NCI-H345 treated with DMSO at 0.1 percent for 48 hours (cell line): Measurements from ENCODE around the gene APBB2.

Experiments
- DNase-seq: peaks from one replicate; lab custom pipeline; 2025; ENCODE audit not compliant: unreplicated experiment; lab: John Stamatoyannopoulos, UW

The APBB2 gene

GRCh38 chr4:41196633-41197332 is 17.6 kb downstream of the APBB2 start:
- DNase-seq, result no peak

GRCh38 chr4:41192136-41192535 is 22.2 kb downstream of the APBB2 start:
- no peak for DNase-seq

- DNase-seq, result no peak
These were observed 24.7 kb downstream of the APBB2 start for GRCh38 chr4:41189666-41190065.

DNA sequence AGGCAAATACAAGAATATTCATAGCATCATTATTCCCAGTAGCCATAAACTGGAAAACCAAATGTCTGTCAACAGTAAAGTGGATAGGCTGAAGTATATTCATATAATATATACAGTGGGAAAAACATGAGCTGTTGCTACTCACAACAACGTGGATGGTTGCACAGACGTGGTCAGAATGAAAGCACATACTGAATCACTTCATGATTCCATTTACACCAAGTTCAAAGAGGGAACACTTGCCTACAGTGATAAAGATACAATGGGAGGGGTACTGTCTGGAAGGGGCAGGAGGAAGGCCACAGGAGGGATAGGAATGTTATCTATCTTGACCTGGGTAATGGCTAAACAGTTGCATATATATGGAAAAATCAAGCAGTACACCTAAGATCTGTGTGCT is 25.3 kb downstream of the APBB2 start:
- DNase-seq, result no peak

DNA sequence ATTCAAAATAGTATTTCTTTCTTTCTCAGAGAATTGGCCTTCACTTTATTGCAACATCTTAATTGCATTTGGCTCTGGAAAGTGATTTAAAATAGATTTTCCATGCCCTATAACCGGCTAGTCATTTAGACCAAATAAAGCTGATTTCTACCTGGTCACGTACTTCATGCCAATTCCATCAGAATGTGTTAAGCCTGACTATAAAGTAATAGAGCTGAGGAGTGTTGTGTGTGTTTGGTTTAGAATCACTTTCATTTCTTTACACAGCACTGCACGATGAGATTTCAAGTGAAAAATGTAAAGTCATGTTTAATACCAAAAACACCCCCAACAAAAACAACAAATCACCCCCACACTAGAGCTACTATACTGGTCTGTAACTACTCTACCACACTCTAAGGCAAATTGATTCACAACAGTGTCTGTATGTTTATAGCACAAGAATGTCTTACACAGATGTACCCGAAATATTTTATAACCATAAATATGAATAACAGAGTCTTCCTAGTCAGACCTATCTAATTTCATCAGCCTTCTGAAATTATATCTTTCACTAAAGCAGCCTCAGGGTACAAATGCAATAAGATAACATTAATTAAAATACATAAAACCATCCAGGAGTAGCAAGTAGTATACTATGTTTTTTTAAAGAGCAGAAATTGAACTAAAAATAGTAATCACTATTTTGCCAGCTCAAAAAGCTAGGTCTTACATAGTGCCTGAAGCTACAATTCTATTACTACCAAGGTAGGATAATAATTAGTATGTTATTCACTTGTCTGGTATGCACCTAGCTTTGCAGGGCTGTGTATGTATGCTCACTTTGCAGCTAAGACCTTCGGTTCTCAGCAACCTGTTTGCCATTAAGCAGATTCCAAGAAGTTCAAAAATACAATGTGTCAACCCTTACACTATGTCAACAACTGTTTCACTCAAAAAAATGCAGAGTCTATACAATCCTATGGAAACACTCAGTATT is 28.4 kb downstream of the APBB2 start:
- DNase-seq, result no peak

GRCh38 chr4:41184009-41184408 is 30.3 kb downstream of the APBB2 start:
- DNase-seq, result no peak

- DNase-seq, result no peak
These were observed 31.3 kb downstream of the APBB2 start for GRCh38 chr4:41183021-41183553.

- no peak for DNase-seq
These were observed 33.3 kb downstream of the APBB2 start for GRCh38 chr4:41181037-41181436.

- DNase-seq, result no peak
These were observed 34.7 kb downstream of the APBB2 start for GRCh38 chr4:41179498-41180195.

GRCh38 chr4:41178372-41179370 is 35.7 kb downstream of the APBB2 start:
- no peak for DNase-seq

GRCh38 chr4:41177016-41177415 is 37.3 kb downstream of the APBB2 start:
- no peak for DNase-seq

GRCh38 chr4:41176340-41176739 is 38.0 kb downstream of the APBB2 start:
- DNase-seq, result no peak

- no peak for DNase-seq
These were observed 38.5 kb downstream of the APBB2 start for GRCh38 chr4:41175794-41176193.

DNA sequence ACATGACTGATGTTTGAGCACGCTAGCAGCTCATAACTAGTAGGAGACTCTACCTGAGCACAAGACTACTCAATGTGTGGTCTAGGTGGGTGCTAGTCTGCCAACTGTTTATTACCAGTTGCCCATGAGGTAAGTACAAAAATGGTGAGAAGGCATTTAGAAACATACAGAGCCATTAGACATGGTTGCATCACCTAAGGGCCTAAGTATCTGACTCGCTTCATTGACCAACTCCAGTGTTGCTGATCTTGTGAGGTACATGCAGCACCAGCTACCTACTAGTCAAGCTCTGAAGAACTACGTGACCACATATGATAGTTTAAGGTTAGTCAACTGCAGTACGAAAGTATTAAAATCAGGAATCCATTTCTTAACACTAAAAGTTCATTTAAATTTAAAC is 39.9 kb downstream of the APBB2 start:
- DNase-seq, result no peak

- no peak for DNase-seq
These were observed 41.6 kb downstream of the APBB2 start for GRCh38 chr4:41172786-41173185.

- no peak for DNase-seq
These were observed 45.0 kb downstream of the APBB2 start for GRCh38 chr4:41169256-41169800.

GRCh38 chr4:41167191-41167590 is 47.2 kb downstream of the APBB2 start:
- no peak for DNase-seq

DNA sequence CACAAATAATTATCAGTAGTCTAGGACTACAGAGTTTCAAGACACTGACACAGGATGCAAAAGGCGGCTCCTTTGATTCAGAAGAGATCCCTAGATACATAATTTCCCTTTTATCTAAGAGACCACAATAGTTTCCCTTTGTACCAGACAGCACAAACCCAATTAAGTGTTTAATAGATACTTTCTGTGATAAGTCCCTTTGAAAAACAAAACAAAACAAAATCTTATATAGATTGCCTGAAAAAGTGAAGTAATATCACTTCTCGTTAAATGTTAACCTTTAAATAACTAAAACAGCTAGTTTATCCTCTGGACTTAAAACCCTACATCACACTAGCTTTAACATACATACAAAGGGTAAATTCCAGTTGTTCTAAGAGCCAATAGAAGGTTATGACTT is 49.9 kb downstream of the APBB2 start:
- DNase-seq, result no peak

DNA sequence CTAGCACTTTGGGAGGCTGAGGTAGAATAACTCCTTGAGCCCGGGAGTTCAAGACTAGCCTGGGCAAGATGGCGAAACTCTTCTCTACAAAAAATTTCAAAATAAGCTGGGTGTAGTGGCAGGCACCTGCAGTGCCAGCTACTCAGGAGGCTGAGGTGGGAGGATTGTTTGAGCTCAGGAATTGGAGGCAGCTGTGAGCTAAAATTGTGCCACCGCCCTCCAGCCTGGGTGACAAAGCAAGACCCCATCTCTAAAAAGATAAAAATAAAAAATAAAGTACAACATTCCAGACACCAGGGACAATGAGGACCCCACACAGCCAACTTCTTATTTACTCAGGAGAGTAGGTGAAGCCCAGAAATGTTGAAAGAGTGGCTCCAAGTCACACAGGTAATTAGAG is 53.0 kb downstream of the APBB2 start:
- DNase-seq, result no peak

DNA sequence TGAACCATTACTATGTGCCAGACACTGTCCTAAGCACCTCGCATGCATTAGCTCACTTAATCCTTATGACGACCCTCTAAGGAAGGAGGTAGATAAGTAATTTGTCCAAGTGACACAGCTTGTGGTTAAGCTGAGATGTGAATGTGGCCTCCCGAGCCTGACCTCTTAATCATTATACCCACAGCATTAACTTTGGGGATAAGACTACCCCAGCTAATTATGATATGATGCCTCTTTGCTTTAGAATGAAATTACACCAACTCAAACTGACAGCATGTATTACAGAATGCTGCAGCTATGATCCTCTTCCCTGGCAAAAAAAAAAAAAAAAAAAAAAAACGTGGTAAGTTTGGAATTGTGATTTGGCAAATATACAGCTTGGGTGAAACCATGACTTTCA is 53.5 kb downstream of the APBB2 start:
- no peak for DNase-seq
